Suppressor macrophage (primary cell): ENCODE data around the gene DMRT1.
A peak's percentile ranks its signal among the peaks of the same experiment; 100 is the strongest.

ENCODE experiments used
- DNase-seq, 4 experiments: peaks; one replicate each; pipeline ENCODE4 v3.0.0-alpha.2; 2020 to 2022

The DMRT1 gene

GRCh38 chr9:1002678-1003077 lies 161.2 kb downstream of the DMRT1 start:
- DNase-seq, result no peak

GRCh38 chr9:1005043-1005667 lies 163.7 kb downstream of the DMRT1 start:
- DNase-seq, result peak; percentile 65 to 87 (median 75)

GRCh38 chr9:1007312-1007711 lies 165.8 kb downstream of the DMRT1 start:
- DNase-seq, result no peak

- DNase-seq, result peak in 2 of 4 experiments; percentile 57 to 69
These were observed 166.7 kb downstream of the DMRT1 start for GRCh38 chr9:1008216-1008615.

GRCh38 chr9:1009101-1009707 lies 167.7 kb downstream of the DMRT1 start:
- DNase-seq, result peak; percentile 86 to 94 (median 90)

- peak; percentile 20 to 50 (median 35) for DNase-seq
These were observed 171.5 kb downstream of the DMRT1 start for GRCh38 chr9:1013021-1013420.

- no peak for DNase-seq
These were observed 172.7 kb downstream of the DMRT1 start for GRCh38 chr9:1014225-1014624.

GRCh38 chr9:1014640-1015039 lies 173.1 kb downstream of the DMRT1 start:
- no peak for DNase-seq

- peak in 3 of 4 experiments; percentile 6 to 55 (median 19) for DNase-seq
These were observed 176.6 kb downstream of the DMRT1 start for GRCh38 chr9:1018121-1018520.
